ENCODE measurements around the gene SNX32.
A peak's percentile ranks its signal among the peaks of the same experiment; 100 is the strongest.

SNX32 gene

DNA sequence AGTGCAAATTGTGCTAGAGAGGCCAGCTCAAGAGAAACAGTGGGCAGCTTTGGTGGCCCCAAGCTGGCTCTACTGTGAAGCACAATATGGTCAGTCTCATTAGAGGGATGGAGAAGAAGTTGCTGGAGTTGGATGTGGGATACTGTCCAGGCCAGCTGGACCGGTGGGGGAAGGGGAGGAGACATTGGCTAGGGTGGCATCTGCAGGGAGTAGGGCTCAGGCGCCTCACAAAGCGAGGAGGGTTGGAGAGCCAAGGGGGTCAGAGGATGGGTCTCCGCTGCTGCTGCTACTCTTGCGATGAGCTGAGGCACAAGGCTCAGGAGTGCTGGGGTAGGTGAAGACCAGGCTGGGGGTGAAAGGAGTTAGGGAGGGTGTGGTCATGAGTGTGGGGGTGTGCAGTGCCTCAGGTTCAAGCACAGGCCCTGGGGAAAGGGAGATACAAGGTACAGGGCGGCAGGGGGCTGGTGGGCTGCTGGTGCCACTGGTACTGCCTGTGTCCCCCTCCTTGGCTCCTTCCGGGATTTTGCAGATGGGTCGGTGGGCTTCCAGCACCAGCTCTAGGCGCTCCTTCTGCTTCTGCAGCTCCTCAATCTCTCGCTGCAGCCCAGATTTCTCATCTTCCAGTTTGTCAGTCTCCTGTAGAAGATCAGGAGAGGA lies 59.0 kb downstream of the SNX32 start:
- Histone ChIP-seq H3K36me3 (ENCODE audit: low read depth) (peaks cover 52% of the 10 kb centered on the region), H3K4me3 (ENCODE audit: severe bottlenecking) (no peak overlapping the region), H3K9me3 (ENCODE audit: severe bottlenecking) (no peaks in the 10 kb centered on the region), H3K27ac (ENCODE audit: poor library complexity, severe bottlenecking) (peak overlapping the region; percentile 96), H3K27me3 (ENCODE audit: insufficient read depth, poor library complexity, severe bottlenecking) (no peaks in the 10 kb centered on the region), H3K4me1 (ENCODE audit: insufficient read depth, poor library complexity, severe bottlenecking) (peaks cover 22% of the 10 kb centered on the region)
- DNase-seq (ENCODE audit: low spot score): no peak
- TF ChIP-seq, protein P1, sequence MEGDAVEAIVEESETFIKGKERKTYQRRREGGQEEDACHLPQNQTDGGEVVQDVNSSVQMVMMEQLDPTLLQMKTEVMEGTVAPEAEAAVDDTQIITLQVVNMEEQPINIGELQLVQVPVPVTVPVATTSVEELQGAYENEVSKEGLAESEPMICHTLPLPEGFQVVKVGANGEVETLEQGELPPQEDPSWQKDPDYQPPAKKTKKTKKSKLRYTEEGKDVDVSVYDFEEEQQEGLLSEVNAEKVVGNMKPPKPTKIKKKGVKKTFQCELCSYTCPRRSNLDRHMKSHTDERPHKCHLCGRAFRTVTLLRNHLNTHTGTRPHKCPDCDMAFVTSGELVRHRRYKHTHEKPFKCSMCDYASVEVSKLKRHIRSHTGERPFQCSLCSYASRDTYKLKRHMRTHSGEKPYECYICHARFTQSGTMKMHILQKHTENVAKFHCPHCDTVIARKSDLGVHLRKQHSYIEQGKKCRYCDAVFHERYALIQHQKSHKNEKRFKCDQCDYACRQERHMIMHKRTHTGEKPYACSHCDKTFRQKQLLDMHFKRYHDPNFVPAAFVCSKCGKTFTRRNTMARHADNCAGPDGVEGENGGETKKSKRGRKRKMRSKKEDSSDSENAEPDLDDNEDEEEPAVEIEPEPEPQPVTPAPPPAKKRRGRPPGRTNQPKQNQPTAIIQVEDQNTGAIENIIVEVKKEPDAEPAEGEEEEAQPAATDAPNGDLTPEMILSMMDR (IDR thresholded peaks at IDR 0.05; ENCODE audit: poor library complexity, severe bottlenecking): no peak
- no peak for ATAC-seq (ENCODE audit: low read depth)

DNA sequence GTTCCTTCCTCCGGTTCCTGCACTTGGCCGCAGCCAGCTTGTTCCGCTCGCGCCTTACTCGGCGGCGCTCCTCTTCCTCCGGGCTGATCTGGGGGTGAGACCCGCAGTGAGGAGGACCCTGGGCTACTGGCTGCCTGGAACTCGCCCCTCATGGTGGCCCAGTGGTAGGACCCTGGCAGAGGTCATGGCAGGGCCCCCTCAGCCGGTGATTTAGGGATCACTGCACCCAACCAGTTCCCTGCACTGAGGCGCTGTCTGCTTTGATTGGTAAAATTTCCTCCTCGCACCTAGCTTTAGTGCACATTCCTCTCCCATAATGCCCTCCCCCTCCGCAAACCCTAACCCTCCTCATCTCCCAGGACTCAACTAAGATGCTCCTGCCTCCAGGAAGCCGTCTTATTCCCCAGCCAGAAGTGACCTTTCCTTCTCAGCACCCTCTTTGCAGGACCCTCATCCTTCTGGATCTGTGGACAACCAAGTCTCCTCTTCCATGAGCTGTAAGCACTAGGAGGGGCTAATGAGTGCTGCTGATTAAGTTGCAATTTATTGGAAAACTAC lies 60.4 kb downstream of the SNX32 start:
- no peak for ATAC-seq (ENCODE audit: low read depth)
- Histone ChIP-seq H3K4me3 (ENCODE audit: severe bottlenecking) (no peak overlapping the region), H3K36me3 (ENCODE audit: low read depth) (peaks cover 64% of the 10 kb centered on the region), H3K9me3 (ENCODE audit: severe bottlenecking) (no peaks in the 10 kb centered on the region), H3K27ac (ENCODE audit: poor library complexity, severe bottlenecking) (peak overlapping the region; percentile 96), H3K27me3 (ENCODE audit: insufficient read depth, poor library complexity, severe bottlenecking) (no peaks in the 10 kb centered on the region), H3K4me1 (ENCODE audit: insufficient read depth, poor library complexity, severe bottlenecking) (peaks cover 27% of the 10 kb centered on the region)
- DNase-seq (ENCODE audit: low spot score): no peak
- TF ChIP-seq, protein P1 (IDR thresholded peaks at IDR 0.05; ENCODE audit: poor library complexity, severe bottlenecking): no peak

DNA sequence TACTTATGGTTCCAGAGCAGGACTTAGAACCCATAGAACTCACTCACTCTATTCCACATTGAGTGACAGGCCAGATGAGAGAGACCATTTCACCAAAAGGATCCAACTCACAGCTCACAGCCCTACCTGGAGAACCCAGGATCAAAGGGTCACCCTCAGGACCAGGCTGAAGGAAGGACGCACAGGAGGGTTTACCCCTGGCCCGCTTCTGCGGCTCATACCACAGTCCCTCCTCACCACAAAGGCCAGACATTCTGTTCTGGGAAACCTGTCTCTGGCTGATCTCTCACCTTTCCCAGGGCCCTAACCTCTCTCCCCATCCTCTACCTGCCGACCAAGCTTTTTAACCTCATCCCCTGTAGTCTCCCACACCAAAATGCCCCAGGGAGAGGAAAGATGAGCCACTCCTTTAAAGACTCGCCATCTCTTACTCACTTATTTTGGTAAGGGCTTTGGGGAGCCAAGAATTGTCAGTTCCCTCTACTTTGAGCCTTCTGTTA lies 61.8 kb downstream of the SNX32 start:
- ATAC-seq (ENCODE audit: low read depth) (no peak), DNase-seq (ENCODE audit: low spot score) (no peak)
- Histone ChIP-seq H3K9me3 (ENCODE audit: severe bottlenecking) (no peaks in the 10 kb centered on the region), H3K27me3 (ENCODE audit: insufficient read depth, poor library complexity, severe bottlenecking) (no peaks in the 10 kb centered on the region), H3K27ac (ENCODE audit: poor library complexity, severe bottlenecking) (peak overlapping the region; percentile 96), H3K36me3 (ENCODE audit: low read depth) (peaks cover 64% of the 10 kb centered on the region), H3K4me1 (ENCODE audit: insufficient read depth, poor library complexity, severe bottlenecking) (peaks cover 17% of the 10 kb centered on the region), H3K4me3 (ENCODE audit: severe bottlenecking) (no peak overlapping the region)
- TF ChIP-seq, protein P1 (IDR thresholded peaks at IDR 0.05; ENCODE audit: poor library complexity, severe bottlenecking): no peak

DNA sequence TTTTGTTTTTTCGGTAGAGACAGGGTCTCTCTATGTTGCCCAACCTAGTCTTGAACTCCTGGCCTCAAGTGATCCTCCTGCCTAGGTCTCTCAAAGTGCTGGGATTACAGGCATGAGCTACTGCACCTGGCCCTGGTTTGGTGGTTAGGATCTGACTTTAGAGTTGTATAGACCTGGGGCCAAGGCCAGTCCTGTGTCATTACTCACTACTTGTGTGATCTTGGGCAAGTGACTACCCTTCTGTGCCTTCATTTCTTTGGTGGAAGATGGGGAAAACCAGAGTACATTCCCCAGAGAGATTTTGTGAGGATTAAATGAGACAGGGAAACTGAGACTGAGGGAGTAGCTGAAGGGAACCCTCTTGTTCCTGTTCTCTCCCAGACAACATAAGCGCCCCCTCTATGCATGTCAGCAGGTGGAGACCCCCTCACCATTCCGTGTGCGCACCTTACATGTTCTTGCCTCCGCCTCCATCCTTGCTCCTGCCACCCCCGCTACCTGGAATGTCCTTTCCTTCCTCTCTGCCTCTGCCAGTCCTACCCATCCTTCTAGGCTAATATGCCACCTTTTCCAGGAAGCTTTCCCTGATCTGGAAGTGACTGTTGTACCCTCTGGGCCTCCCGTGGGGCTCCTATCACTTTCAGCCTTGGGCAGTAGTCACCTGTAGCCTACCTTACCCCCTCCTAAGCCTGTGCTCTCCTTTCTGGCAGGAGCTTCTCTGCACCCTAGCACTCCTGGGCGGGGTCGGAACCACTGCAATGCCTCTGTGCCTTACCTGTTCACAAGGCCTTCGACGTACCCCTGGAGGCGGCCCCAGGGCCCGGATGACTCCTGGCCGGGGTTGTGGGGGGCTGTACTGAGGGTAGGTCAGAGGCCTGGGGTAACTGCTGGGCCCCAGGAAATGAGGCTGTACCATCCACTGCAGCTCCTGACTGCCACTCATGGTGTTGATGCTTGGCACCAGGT lies 62.6 kb downstream of the SNX32 start:
- Histone ChIP-seq H3K27me3 (ENCODE audit: insufficient read depth, poor library complexity, severe bottlenecking) (no peaks in the 10 kb centered on the region), H3K9me3 (ENCODE audit: severe bottlenecking) (no peaks in the 10 kb centered on the region), H3K4me3 (ENCODE audit: severe bottlenecking) (no peak overlapping the region), H3K4me1 (ENCODE audit: insufficient read depth, poor library complexity, severe bottlenecking) (peaks cover 22% of the 10 kb centered on the region), H3K36me3 (ENCODE audit: low read depth) (peaks cover 64% of the 10 kb centered on the region), H3K27ac (ENCODE audit: poor library complexity, severe bottlenecking) (peak overlapping the region; percentile 96)
- TF ChIP-seq, protein P1 (IDR thresholded peaks at IDR 0.05; ENCODE audit: poor library complexity, severe bottlenecking): no peak
- DNase-seq (ENCODE audit: low spot score) (no peak), ATAC-seq (ENCODE audit: low read depth) (no peak)
